Upper lobe of left lung (tissue), 6 donors: ENCODE data around the gene TMEM273. TPM values are rescaled to one million over a fixed set of nuclear protein-coding genes. Genes with fewer than 3 reads are reported as not detected.
"Not testable (repeated sequence)": the region's sequence is repeated elsewhere in the genome, so short reads cannot be mapped to it uniquely, and the experiment has no call there.

Source experiments
- ATAC-seq, 2 donors: fragments of 200-7000 bp; cut with Tn5 transposase; one replicate each; pipeline ENCODE4 v1.9.1; 2022; ENCODE audit warnings: mild to moderate bottlenecking in 2 of 2, moderate library complexity in 2 of 2; ENCODE audit not compliant: low FRiP score in 2 of 2
- DNase-seq, 2 donors: peaks; one replicate each; pipeline ENCODE4 v3.0.0-alpha.2; 2019 to 2020
- H3K27ac ChIP-seq, 4 donors: fragments of 200-600 bp; sonication (generic); one replicate each; pipeline ENCODE4 v1.5.1; 2016 to 2019
- H3K27me3 ChIP-seq, 4 donors: fragments of 200-600 bp; sonication (generic); one replicate each; pipeline ENCODE4 v1.5.1; 2017 to 2019
- H3K36me3 ChIP-seq, 4 donors: fragments of 200-600 bp; sonication (generic); one replicate each; pipeline ENCODE4 v1.5.1; 2016 to 2019
- H3K4me1 ChIP-seq, 4 donors: fragments of 200-600 bp; sonication (generic); one replicate each; pipeline ENCODE4 v1.5.1; 2018 to 2019
- H3K4me3 ChIP-seq, 4 donors: fragments of 200-600 bp; sonication (generic); one replicate each; pipeline ENCODE4 v1.5.1; 2017 to 2019; ENCODE audit warnings: mild to moderate bottlenecking in 2 of 4, moderate library complexity in 1 of 4
- H3K9me3 ChIP-seq, 4 donors: fragments of 200-600 bp; sonication (generic); one replicate each; pipeline ENCODE4 v1.5.1; 2018 to 2019
- EP300 ChIP-seq, 4 donors: sonication (generic); formaldehyde crosslinking; IDR thresholded peaks; one replicate each; pipeline ENCODE4 v1.5.1; 2017; ENCODE audit warnings: antibody characterized with exemption in 4 of 4, control low read depth in 2 of 4
- POLR2A ChIP-seq, 4 donors: fragments of 450-650 bp; IDR thresholded peaks; one replicate each; pipeline ENCODE4 v1.5.1; 2016 to 2017; ENCODE audit warnings: antibody characterized with exemption in 4 of 4, mild to moderate bottlenecking in 2 of 4
- POLR2AphosphoS5 ChIP-seq, 2 donors: sonication (generic); formaldehyde crosslinking; IDR thresholded peaks; one replicate each; pipeline ENCODE4 v1.5.1; 2017; ENCODE audit warnings: antibody characterized with exemption in 2 of 2
- WGBS, 2 donors: methylation state at CpG; one replicate each; pipeline ENCODE4 v1.1.5; 2017 to 2018; 5-methylcytosine and 5-hydroxymethylcytosine counted together
- total RNA-seq, 6 donors: library from RNA; depleted of rRNA in 4 of 6; stranded (reverse); fragments of >200 nt in 4 of 6; gene quantifications; one replicate each; pipeline versions ENCODE4 v1.1.0 to v1.2.1, GENCODE V29; 2016 to 2021
- TF ChIP-seq, protein P1 (sequence below), 6 experiments: fragments of 450-650 bp in 4 of 6; fragments of 200-600 bp in 2 of 6; sonication (generic) in 2 of 6; IDR thresholded peaks; one replicate each; pipeline ENCODE4 v1.5.1; 2016 to 2019; ENCODE audit warnings: antibody characterized with exemption in 6 of 6
- donor health status: DM: no; HTN: no; CAD: no; lungs with moderate emphysema.
- donor health status: DM: no; HTN: yes; CAD: no; lungs with severe emphysema.

Gene TMEM273
- total RNA-seq, 6 donors from 2014 or later, result 12.3 to 52.3 (median 30.7) TPM

DNA sequence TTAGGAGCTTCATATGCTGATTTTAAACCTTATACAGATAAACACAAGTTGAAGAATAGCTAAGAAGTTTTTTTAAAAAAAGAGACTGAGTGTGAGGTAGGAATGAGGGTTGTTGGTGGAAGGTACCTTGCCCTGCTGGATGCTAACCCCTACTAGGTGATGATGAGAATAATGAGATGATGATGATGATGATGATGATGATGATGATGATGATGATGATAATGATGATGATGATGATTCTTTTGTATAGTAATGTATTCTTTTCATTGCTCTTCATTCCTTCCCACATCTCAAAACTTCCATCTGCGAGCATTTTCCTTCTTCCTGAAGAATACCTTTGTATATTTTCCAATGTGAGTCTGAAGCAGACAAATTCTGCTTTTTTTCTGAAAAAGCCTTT, 14.1 kb upstream of the TMEM273 start:
- WGBS, 2 donors, result 100% methylated on average over 1 of the region's 1 CpG
- ATAC-seq (no peak), DNase-seq (no peak)
- Histone ChIP-seq H3K9me3 (no peaks in the 10 kb centered on the region), H3K4me3 (no peak overlapping the region), H3K27me3 (no peaks in the 10 kb centered on the region), H3K36me3 (no peaks in the 10 kb centered on the region), H3K27ac (no peak overlapping the region), H3K4me1 (no peaks in the 10 kb centered on the region)
- TF ChIP-seq POLR2AphosphoS5 (IDR thresholded peaks at IDR 0.05), result no peak
- TF ChIP-seq POLR2A (IDR thresholded peaks at IDR 0.05), result no peak
- TF ChIP-seq, protein P1, sequence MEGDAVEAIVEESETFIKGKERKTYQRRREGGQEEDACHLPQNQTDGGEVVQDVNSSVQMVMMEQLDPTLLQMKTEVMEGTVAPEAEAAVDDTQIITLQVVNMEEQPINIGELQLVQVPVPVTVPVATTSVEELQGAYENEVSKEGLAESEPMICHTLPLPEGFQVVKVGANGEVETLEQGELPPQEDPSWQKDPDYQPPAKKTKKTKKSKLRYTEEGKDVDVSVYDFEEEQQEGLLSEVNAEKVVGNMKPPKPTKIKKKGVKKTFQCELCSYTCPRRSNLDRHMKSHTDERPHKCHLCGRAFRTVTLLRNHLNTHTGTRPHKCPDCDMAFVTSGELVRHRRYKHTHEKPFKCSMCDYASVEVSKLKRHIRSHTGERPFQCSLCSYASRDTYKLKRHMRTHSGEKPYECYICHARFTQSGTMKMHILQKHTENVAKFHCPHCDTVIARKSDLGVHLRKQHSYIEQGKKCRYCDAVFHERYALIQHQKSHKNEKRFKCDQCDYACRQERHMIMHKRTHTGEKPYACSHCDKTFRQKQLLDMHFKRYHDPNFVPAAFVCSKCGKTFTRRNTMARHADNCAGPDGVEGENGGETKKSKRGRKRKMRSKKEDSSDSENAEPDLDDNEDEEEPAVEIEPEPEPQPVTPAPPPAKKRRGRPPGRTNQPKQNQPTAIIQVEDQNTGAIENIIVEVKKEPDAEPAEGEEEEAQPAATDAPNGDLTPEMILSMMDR (IDR thresholded peaks at IDR 0.05), result no peak
- no peak for TF ChIP-seq EP300 (IDR thresholded peaks at IDR 0.05)

DNA sequence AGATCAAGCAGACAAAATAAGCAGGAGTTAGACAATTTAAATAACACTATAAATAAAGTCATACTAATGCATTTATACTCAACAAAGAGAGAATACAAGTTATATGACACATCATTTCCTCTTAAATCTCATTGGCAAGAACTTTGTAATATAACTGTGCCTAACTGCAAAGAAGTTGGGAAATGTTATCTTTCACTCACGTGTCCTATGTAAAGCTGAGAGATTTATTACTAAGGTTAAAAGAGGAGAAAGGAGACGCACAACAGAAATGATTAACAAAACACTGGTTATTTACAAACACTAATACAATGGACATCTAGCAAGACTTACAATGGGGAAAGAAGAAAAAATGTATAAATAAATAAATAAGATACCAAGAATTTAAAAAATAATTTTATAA, 12.7 kb upstream of the TMEM273 start:
- Histone ChIP-seq H3K36me3 (no peaks in the 10 kb centered on the region), H3K4me1 (no peaks in the 10 kb centered on the region), H3K9me3 (no peaks in the 10 kb centered on the region), H3K27me3 (no peaks in the 10 kb centered on the region), H3K27ac (no peak overlapping the region), H3K4me3 (no peak overlapping the region)
- TF ChIP-seq POLR2A (IDR thresholded peaks at IDR 0.05), result no peak
- TF ChIP-seq POLR2AphosphoS5 (IDR thresholded peaks at IDR 0.05), result no peak
- no peak for TF ChIP-seq EP300 (IDR thresholded peaks at IDR 0.05)
- TF ChIP-seq, protein P1 (IDR thresholded peaks at IDR 0.05), result no peak
- DNase-seq, result no peak
- WGBS, 2 donors, result 29 to 33% methylated on average over 2 of the region's 2 CpGs
- no peak for ATAC-seq

DNA sequence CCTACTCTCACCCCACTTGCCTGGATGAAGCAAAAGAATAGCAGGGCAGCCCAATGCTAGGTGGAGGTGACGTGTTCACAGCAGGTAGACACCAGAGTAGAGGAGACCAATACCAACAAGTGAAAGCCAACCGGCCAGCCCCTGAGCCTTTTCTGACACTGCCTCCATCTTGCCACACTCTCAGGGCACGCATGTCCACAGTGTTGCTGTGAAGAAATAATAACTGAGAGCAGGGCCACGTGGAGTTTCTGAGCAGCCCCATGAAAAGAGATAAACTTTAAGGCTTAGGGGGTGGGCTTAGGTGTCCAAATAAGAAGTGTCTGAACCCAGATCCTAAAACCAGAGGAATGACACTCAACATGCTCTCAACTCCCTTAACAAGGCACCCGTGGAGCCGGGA, 9.0 kb upstream of the TMEM273 start:
- 84 to 91% methylated on average over 6 of the region's 6 CpGs for WGBS, 2 donors
- no peak for DNase-seq
- Histone ChIP-seq H3K9me3 (no peaks in the 10 kb centered on the region), H3K36me3 (no peaks in the 10 kb centered on the region), H3K27ac (no peak overlapping the region), H3K4me3 (no peak overlapping the region), H3K4me1 (peaks cover 0 to 4% (median 2%) of the 10 kb centered on the region in 4 donors), H3K27me3 (no peaks in the 10 kb centered on the region)
- TF ChIP-seq POLR2A (IDR thresholded peaks at IDR 0.05), result no peak
- ATAC-seq, result no peak

DNA sequence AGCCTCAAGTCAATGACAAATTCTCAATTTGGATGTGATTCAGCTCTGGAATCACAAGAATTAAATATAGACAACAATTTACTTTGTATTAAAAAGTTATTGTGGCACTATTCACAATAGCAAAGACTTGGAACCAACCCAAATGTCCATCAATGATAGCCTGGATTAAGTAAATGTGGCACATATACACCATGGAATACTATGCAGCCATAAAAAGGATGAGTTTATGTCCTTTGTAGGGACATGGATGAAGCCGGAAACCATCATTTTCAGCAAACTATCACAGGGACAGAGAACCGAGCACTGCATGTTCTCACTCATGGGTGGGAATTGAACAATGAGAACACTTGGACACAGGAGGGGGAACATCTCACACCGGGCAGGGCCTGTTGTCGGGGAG, 7.7 kb upstream of the TMEM273 start:
- H3K4me1 ChIP-seq, H3K4me3 ChIP-seq: not testable (repeated sequence)
- WGBS, 2 donors, result 98% methylated on average over 4 of the region's 4 CpGs

DNA sequence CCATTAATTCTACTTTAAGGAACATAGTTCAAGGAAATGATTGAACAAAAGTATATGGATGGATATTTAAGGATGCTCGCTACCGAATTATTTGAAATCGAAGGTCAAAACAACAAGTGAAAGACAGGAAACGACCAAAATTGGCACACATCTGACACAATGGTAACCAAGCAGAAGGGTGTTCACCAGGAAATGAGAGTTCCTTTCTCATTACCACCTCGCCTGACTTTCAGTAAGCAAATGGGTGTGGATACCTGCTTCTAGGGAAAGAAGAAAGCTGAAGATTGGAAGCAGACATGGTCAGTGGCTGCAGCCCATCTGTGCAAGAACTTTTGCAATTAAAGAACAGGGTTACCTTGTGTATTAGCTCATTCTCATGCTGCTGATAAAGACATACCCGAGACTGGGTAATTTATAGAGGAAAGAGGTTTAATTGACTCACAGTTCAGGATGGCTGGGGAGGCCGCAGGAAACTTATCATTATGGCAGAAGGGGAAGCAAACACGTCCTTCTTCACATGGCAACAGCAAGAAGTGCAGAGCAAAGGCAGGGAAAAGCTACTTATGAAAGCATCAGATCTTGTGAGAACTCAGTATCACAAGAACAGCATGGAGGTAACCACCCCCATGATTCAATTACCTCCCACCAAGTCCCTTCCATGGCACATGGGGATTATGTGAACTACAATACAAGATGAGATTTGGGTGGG, 6.2 kb upstream of the TMEM273 start:
- ATAC-seq, result no peak
- WGBS, 2 donors, result 52 to 56% methylated on average over 8 of the region's 8 CpGs

More for the DNA sequence above, 7.7 kb upstream of the TMEM273 start:
- not testable (repeated sequence) for ATAC-seq, H3K27me3 ChIP-seq, DNase-seq, H3K36me3 ChIP-seq, H3K9me3 ChIP-seq, H3K27ac ChIP-seq

More for the DNA sequence above, 6.2 kb upstream of the TMEM273 start:
- Histone ChIP-seq H3K36me3 (no peaks in the 10 kb centered on the region), H3K27ac (peak overlapping the region in 1 of 4 donors; percentile 69), H3K4me1 (peaks cover 4 to 13% (median 8%) of the 10 kb centered on the region in 4 donors), H3K4me3 (no peak overlapping the region), H3K9me3 (no peaks in the 10 kb centered on the region), H3K27me3 (no peaks in the 10 kb centered on the region)
- TF ChIP-seq POLR2A (IDR thresholded peaks at IDR 0.05), result no peak
- no peak for TF ChIP-seq EP300 (IDR thresholded peaks at IDR 0.05)
- no peak for TF ChIP-seq POLR2AphosphoS5 (IDR thresholded peaks at IDR 0.05)
- TF ChIP-seq, protein P1 (IDR thresholded peaks at IDR 0.05), result no peak
- no peak for DNase-seq
